Activated naive CD4-positive, alpha-beta T cell (primary cell): ENCODE data around the gene ZBTB45.

Source experiments
- DNase-seq, 4 experiments: peaks; one replicate each; lab custom pipeline; 2025; lab: John Stamatoyannopoulos, UW

The ZBTB45 gene

GRCh38 chr19:58538257-58539168, 18.9 kb upstream of the ZBTB45 start:
- no peak for DNase-seq

- no peak for DNase-seq
These were observed 17.5 kb upstream of the ZBTB45 start for GRCh38 chr19:58536852-58537798.

GRCh38 chr19:58535857-58536256, 16.2 kb upstream of the ZBTB45 start:
- no peak for DNase-seq

GRCh38 chr19:58531034-58531840, 11.6 kb upstream of the ZBTB45 start:
- no peak for DNase-seq

- no peak for DNase-seq
These were observed 9.8 kb upstream of the ZBTB45 start for GRCh38 chr19:58529405-58529804.

- no peak for DNase-seq
These were observed 3.1 kb upstream of the ZBTB45 start for GRCh38 chr19:58522709-58523108.

- no peak for DNase-seq
These were observed 2.0 kb upstream of the ZBTB45 start for GRCh38 chr19:58521651-58522050.

GRCh38 chr19:58520257-58520599, 618 bp upstream of the ZBTB45 start:
- no peak for DNase-seq

- peak in 2 of 4 experiments; percentile 13 to 41 for DNase-seq
These were observed 589 bp downstream of the ZBTB45 start for GRCh38 chr19:58519087-58519354.

GRCh38 chr19:58518256-58519086, 1.1 kb downstream of the ZBTB45 start:
- DNase-seq: no peak

- no peak for DNase-seq
These were observed 2.4 kb downstream of the ZBTB45 start for GRCh38 chr19:58516964-58517833.

- DNase-seq: no peak
These were observed 3.3 kb downstream of the ZBTB45 start for GRCh38 chr19:58516246-58516836.

GRCh38 chr19:58515259-58515658, 4.4 kb downstream of the ZBTB45 start:
- no peak for DNase-seq

GRCh38 chr19:58514564-58515022, 5.0 kb downstream of the ZBTB45 start:
- DNase-seq: no peak

GRCh38 chr19:58513694-58514563, 5.7 kb downstream of the ZBTB45 start:
- peak; percentile 81 to 95 (median 90) for DNase-seq

GRCh38 chr19:58513213-58513693, 6.4 kb downstream of the ZBTB45 start:
- DNase-seq: no peak

- no peak for DNase-seq
These were observed 8.0 kb downstream of the ZBTB45 start, which contains the start of gene SLC27A5 for GRCh38 chr19:58511353-58512208. Gene SLC27A5 (minus strand): TSS chr19:58511992. CDS start chr19:58511955, 37 bp downstream.
